Stimulated activated CD4-positive, alpha-beta T cell treated with anti-CD3 and anti-CD28 coated beads, Interleukin-4, amount 100 ng/mL, for 48 hours (primary cell): Measurements from ENCODE around the gene GRHL1.

Source experiments
- DNase-seq, 2 donors: peaks; one replicate each; pipeline ENCODE4 v3.0.0-alpha.2; 2020; ENCODE audit warnings: low read depth in 2 of 2

The GRHL1 gene

GRCh38 chr2:9994462-9994861, 43.0 kb downstream of the GRHL1 start:
- DNase-seq: no peak

GRCh38 chr2:9995059-9995458, 43.6 kb downstream of the GRHL1 start:
- DNase-seq: no peak

- DNase-seq: no peak
Observed at GRCh38 chr2:9996321-9996720, 44.8 kb downstream of the GRHL1 start.

GRCh38 chr2:9997936-9998335, 46.4 kb downstream of the GRHL1 start:
- no peak for DNase-seq

- DNase-seq: no peak
Observed at GRCh38 chr2:9998916-9999654, 47.6 kb downstream of the GRHL1 start.

- DNase-seq: no peak
Observed at GRCh38 chr2:9999693-10000092, 48.2 kb downstream of the GRHL1 start.

GRCh38 chr2:10000541-10000940, 49.0 kb downstream of the GRHL1 start:
- DNase-seq: no peak

GRCh38 chr2:10001586-10001985, 50.1 kb downstream of the GRHL1 start:
- no peak for DNase-seq

GRCh38 chr2:10002109-10002508, 50.6 kb downstream of the GRHL1 start:
- DNase-seq: no peak

- DNase-seq: no peak
Observed at GRCh38 chr2:10002681-10003080, 51.2 kb downstream of the GRHL1 start.

- no peak for DNase-seq
Observed at GRCh38 chr2:10003206-10004125, 52.0 kb downstream of the GRHL1 start.

GRCh38 chr2:10004401-10004800, 52.9 kb downstream of the GRHL1 start:
- DNase-seq: no peak

GRCh38 chr2:10004836-10005235, 53.3 kb downstream of the GRHL1 start:
- no peak for DNase-seq

- no peak for DNase-seq
Observed at GRCh38 chr2:10005461-10006235, 54.2 kb downstream of the GRHL1 start.

GRCh38 chr2:10006236-10007161, 55.0 kb downstream of the GRHL1 start:
- no peak for DNase-seq

GRCh38 chr2:10007435-10007834, 55.9 kb downstream of the GRHL1 start:
- no peak for DNase-seq

- no peak for DNase-seq
Observed at GRCh38 chr2:10007921-10008808, 56.7 kb downstream of the GRHL1 start.

- no peak for DNase-seq
Observed at GRCh38 chr2:10008809-10009176, 57.3 kb downstream of the GRHL1 start.

- DNase-seq: no peak
Observed at GRCh38 chr2:10009271-10009810, 57.8 kb downstream of the GRHL1 start.
